GM10847 (cell line): ENCODE results near the gene ATF4.

Experiments
- POLR2A ChIP-seq: IDR thresholded peaks from 2 replicates; pipeline ENCODE4 v1.6.1; 2011; ENCODE audit not compliant: insufficient read length; ENCODE audit errors: extremely low read depth

Gene ATF4

GRCh38 chr22:39518144-39518786, 2.1 kb upstream of the ATF4 start:
- no peak for TF ChIP-seq POLR2A

- no peak for TF ChIP-seq POLR2A
Measured at GRCh38 chr22:39518996-39519680, 1.2 kb upstream of the ATF4 start.

GRCh38 chr22:39519681-39520225, 609 bp upstream of the ATF4 start:
- peak; percentile 78 for TF ChIP-seq POLR2A

- TF ChIP-seq POLR2A = no peak
Measured at GRCh38 chr22:39522567-39523300, 2.4 kb downstream of the ATF4 start.

- TF ChIP-seq POLR2A = no peak
Measured at GRCh38 chr22:39524089-39524752, 3.9 kb downstream of the ATF4 start.

- no peak for TF ChIP-seq POLR2A
Measured at GRCh38 chr22:39524753-39525657, 4.6 kb downstream of the ATF4 start.

- TF ChIP-seq POLR2A = no peak
Measured at GRCh38 chr22:39525658-39525975, 5.3 kb downstream of the ATF4 start.

- no peak for TF ChIP-seq POLR2A
Measured at GRCh38 chr22:39526736-39527171, 6.4 kb downstream of the ATF4 start.

GRCh38 chr22:39527481-39527961, 7.2 kb downstream of the ATF4 start:
- peak; percentile 13 for TF ChIP-seq POLR2A

GRCh38 chr22:39528080-39528661, 7.8 kb downstream of the ATF4 start:
- TF ChIP-seq POLR2A = no peak

- no peak for TF ChIP-seq POLR2A
Measured at GRCh38 chr22:39528681-39529486, 8.5 kb downstream of the ATF4 start.

GRCh38 chr22:39529487-39529851, 9.1 kb downstream of the ATF4 start:
- no peak for TF ChIP-seq POLR2A

- no peak for TF ChIP-seq POLR2A
Measured at GRCh38 chr22:39530116-39530515, 9.8 kb downstream of the ATF4 start.
